Stimulated activated CD8-positive, alpha-beta memory T cell treated with anti-CD3 and anti-CD28 coated beads, Interleukin-7, amount 100 ng/mL, for 1 hour (primary cell): ENCODE data around the gene ITGAE.
"Not testable (repeated sequence)": the region's sequence is repeated elsewhere in the genome, so short reads cannot be mapped to it uniquely, and the experiment has no call there.

Experiments used
- DNase-seq, 2 donors: peaks; one replicate each; pipeline ENCODE4 v3.0.0-alpha.2; 2020; ENCODE audit warnings: low read depth in 2 of 2

The ITGAE gene

GRCh38 chr17:3761036-3761917 lies 39.7 kb downstream of the ITGAE start:
- no peak for DNase-seq

GRCh38 chr17:3759597-3760216 lies 41.3 kb downstream of the ITGAE start:
- no peak for DNase-seq

DNA sequence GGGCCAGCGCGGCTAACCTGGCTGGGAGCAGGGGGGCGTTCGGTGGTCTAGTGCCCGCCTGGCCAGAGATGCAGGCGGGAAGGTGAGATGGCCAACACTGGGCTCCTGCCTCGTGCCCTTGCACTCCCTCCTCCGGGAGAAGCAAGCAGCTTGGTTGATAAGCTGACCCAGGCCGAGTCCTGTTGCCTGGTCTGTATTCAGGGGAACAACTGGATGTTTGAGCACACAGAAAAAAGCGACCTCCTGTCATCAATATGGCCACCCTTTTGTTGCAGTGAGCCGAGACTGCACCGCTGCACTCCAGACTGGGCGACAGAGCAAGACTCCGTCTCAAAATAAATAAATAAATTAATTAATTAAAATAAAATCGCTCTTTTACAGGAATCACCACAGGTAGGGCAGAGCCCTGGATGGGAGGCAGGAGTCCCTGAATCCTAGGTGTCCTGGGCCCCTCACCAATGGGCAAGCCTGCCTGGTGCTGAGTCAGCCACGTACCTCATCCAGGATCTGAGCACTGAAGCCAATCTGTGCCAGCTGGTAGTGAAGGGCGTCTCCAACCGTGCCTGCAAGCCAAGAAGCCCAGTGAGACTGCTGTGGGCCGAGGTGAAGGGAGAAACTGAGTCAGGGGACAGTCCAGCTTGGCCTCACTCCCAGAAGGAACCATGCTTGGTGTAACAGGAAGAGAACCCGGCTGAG lies 45.5 kb downstream of the ITGAE start:
- DNase-seq: no peak

DNA sequence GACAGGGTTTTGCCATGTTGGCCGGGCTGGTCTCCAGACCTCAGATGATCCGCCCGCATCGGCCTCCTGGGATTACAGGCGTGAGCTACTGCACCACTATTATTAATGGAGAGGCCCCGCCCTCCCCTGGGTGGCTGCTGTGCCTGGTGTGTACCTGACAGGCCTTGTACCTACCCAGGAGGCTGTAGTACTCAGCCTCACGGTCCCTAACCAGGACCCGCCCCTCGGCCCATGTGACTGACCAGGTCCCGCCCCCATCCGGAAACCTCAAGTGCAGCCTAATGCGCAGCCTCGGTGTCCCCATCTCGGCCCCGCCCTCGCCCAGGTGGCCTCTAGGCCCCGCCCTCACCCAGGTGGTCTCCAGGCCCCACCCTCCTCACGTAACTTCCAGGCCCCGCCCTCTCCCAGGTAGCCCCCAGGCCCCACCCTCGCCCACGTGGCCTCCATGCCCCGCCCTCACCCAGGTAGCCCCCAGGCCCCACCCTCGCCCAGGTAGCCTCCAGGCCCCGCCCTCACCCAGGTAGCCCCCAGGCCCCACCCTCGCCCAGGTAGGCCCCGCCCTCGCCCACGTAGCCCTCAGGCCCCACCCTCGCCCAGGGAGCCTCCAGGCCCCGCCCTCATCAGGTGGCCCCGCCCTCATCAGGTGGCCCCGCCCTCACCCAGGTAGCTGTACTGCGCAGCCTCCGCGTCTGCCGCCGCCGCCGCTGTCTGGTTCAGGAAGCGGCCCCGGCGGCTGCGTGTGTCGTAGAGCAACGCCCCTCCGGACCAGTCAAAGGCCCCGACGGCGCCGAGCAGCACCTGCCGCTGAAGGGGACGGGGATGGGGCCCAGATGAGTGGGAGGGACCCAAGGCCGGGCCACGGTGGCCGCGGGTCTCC lies 46.3 kb downstream of the ITGAE start:
- peak; percentile 37 to 51 for DNase-seq

GRCh38 chr17:3754066-3754457 lies 46.9 kb downstream of the ITGAE start:
- DNase-seq: no peak

GRCh38 chr17:3753624-3754023 lies 47.4 kb downstream of the ITGAE start:
- DNase-seq: no peak

DNA sequence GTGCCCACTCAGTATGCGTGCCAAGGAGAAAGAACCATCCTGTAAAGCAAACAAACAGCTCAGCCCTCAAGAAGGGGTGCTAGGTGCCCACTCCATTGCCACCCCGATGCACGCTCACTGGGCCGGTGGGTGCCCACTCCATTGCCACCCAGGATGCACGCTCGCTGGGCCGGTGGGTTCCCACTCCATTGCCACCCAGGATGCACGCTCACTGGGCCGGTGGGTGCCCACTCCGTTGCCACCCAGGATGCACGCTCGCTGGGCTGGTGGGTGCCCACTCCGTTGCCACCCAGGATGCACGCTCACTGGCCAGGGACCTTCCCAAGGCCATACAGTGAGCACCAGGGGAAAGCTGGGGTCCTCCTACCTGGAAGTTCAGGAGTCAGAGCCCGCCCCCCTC lies 49.2 kb downstream of the ITGAE start:
- DNase-seq: no peak

GRCh38 chr17:3750926-3751325 lies 50.1 kb downstream of the ITGAE start:
- DNase-seq: no peak

- no peak for DNase-seq
These were observed 50.7 kb downstream of the ITGAE start for GRCh38 chr17:3750296-3750695.

DNA sequence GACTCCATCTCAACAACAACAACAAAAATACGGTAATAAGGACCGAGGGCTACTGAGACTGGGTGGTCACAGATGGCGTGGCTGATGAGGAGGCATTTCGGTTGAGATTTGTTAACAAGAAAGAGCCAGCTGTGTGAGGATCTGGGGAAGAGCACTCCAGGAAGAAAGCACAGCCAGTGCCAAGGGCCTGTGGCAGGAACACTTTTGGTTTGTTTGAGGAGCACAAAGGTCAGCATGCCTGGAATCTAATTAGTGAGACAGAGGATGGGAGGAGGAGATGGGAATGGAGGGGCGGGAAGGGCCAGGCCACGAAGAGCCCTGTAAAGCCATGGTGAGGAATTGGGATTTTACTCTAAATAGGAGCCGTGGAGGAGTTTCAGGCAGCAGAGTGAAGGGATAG lies 52.4 kb downstream of the ITGAE start:
- no peak for DNase-seq

GRCh38 chr17:3747805-3748204 lies 53.2 kb downstream of the ITGAE start:
- DNase-seq: no peak

DNA sequence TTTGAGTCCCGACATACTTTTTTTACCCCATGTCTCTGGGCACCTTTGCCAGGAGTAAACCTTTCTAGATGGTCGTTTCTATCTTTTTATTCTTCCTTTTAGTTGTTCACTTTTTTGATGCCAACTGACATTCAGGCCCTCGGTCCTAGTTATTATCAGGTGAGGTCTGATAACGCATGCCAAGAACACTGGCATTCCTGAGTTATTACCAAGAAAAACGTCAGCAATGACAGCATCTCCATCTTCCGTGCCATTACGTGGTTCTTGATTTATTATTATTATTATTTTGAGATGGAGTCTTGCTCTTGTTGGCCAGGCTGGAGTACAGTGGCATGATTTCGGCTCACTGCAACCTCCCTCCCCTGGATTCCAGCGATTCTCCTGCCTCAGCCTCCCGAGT lies 55.9 kb downstream of the ITGAE start:
- DNase-seq: no peak

- DNase-seq: no peak
These were observed 57.0 kb downstream of the ITGAE start for GRCh38 chr17:3744014-3744413.

- no peak for DNase-seq
These were observed 60.3 kb downstream of the ITGAE start for GRCh38 chr17:3740611-3741073.

- DNase-seq: no peak
These were observed 61.4 kb downstream of the ITGAE start for GRCh38 chr17:3739422-3740124.

DNA sequence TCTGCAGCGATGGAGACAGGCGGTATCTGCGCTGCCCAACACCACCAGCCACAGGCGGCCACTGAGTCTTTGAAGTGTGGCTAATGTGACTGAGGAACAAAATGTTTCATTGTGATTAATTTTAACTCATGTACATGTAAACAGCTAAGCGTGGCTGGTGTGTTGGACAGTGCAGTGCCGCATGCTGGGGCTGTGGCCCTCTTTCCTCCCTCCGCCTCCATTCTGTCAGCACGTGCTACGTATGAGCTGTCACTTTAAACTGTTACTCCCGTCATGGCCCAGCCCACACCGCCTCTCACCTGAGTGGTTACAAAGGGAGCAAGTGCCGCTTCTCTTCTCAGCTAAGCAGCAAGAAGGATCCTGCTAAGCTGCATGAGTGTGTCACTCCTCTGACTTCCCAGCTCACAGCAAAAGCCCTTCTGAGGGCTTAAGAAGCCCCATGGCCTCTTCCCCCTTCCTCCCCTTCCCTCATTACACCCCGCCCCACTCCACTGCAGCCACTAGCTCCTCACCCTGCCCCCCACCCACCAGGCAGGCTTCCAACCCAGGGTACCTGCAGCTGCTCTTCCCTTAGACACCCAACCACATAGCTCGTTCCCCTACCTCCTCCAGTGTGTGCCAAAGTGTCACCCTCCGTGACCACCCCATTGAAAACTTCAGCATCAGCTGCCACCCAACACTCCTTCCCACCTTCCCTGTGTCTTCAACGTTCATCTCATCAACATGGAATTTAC lies 62.3 kb downstream of the ITGAE start:
- DNase-seq: peak; percentile 26 to 49

DNA sequence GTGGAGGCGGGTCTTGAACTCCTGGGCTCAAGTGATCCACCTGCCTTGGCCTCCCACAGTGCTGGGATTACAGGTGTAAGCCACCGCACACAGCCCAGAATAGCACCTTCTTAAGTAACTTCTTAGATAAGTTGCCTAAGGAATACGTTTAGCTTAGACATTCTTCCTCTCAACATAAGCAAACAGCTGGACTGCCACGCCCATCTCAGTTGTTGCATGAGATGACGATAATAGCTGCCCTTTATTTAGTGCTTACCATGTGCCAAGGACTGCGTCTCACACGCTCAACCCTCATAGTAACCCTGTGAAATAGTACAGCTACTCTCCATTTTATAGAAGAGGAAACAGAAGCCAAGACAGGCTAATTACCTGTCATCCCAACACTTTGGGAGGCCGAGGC lies 65.5 kb downstream of the ITGAE start:
- no peak for DNase-seq

DNA sequence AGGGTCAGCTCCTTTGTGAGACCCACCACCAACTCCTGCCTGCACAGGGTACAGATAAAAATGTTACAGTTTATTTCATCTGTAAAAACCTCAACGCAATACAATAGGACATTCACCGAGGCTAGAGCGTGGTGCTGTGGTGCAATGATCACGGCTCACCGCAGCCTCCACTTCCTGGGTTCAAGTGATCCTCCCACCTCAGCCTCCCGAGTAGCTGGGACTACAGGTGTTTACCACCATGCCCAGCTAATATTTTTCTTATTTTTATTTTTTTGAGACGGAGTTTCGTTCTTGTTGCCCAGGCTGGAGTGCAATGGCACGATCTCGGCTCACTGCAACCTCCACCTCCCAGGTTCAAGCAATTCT lies 66.1 kb downstream of the ITGAE start:
- DNase-seq: not testable (repeated sequence)

- DNase-seq: no peak
These were observed 68.8 kb downstream of the ITGAE start for GRCh38 chr17:3732210-3732621.

GRCh38 chr17:3730881-3731429 lies 70.0 kb downstream of the ITGAE start:
- DNase-seq: no peak
